Right lobe of liver (tissue), 4 donors: ENCODE measurements around the gene FMN1.
"Not testable (repeated sequence)": the region's sequence is repeated elsewhere in the genome, so short reads cannot be mapped to it uniquely, and the experiment has no call there.

ENCODE experiments used
- CTCF ChIP-seq, 4 donors: fragments of 200-600 bp in 3 of 4; fragments of 450-650 bp in 1 of 4; IDR thresholded peaks; one replicate each; pipeline versions ENCODE4 v1.5.1 to v1.8.0; 2016 to 2022; ENCODE audit warnings: antibody characterized with exemption in 4 of 4, mild to moderate bottlenecking in 2 of 4
- POLR2A ChIP-seq: fragments of 450-650 bp; IDR thresholded peaks from one replicate; pipeline ENCODE4 v1.6.1; 2017; ENCODE audit warnings: antibody characterized with exemption, mild to moderate bottlenecking
- donor health status: DM: no; HTN: no; CAD: no.
- donor health status: DM: no; HTN: no; CAD: no.
- donor health status: DM: no; HTN: yes; CAD: no.

DNA sequence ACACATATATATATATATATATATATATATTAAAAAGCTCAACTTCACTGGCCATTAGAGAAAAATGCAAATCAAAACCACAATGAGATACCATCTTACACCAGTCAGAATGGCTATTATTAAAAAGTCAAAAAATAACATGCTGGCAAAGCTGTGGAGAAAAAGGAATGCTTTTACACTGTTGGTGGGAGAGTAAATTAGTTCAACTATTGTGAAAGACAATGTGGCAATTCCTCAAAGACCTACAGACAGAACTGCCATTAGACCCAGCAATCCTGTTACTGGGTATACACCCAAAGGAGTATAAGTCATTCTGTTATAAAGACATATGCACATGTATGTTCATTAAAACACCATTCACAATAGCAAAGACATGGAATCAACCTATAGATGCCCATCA is 244.5 kb downstream of the FMN1 start:
- TF ChIP-seq CTCF (IDR thresholded peaks at IDR 0.05); POLR2A: not testable (repeated sequence)
